Measurements from ENCODE around the gene TBX4. TPM values are rescaled to one million over a fixed set of nuclear protein-coding genes. Genes with fewer than 3 reads are reported as not detected.

The TBX4 gene
- total and polyA plus RNA-seq, 2 donors from 2014 or later, result not detected

GRCh38 chr17:61459142-61459809 is 7.1 kb downstream of the TBX4 start:
- Histone ChIP-seq H3K27ac (ENCODE audit: low read depth in 2 of 2, low read length in 2 of 2) (no peak overlapping the region), H3K4me1 (ENCODE audit: control insufficient read depth in 2 of 3, insufficient read depth in 2 of 3, low read depth in 1 of 3, low read length in 3 of 3) (no peaks in the 10 kb centered on the region), H3K27me3 (ENCODE audit: control insufficient read depth, insufficient read depth, low read length) (peaks cover 60% of the 10 kb centered on the region), H3K36me3 (ENCODE audit: control insufficient read depth in 2 of 3, insufficient read depth in 3 of 3, low read length in 3 of 3) (no peaks in the 10 kb centered on the region), H3K4me3 (ENCODE audit: low read length in 3 of 3) (no peak overlapping the region), H3K9me3 (ENCODE audit: control insufficient read depth in 2 of 3, insufficient read depth in 1 of 3, low read length in 3 of 3) (peaks cover 0 to 2% (median 0%) of the 10 kb centered on the region in 3 donors), H3K9ac (ENCODE audit: low read length in 3 of 3) (no peak overlapping the region)
- no peak for TF ChIP-seq CTCF (IDR thresholded peaks at IDR 0.05; ENCODE audit: borderline replicate concordance, extremely low read depth, insufficient read depth)
- DNase-seq (no peak), FAIRE-seq (no peak)
- intact Hi-C loops (cut with DNase I), result no loop called here

- TF ChIP-seq CTCF (IDR thresholded peaks at IDR 0.05; ENCODE audit: borderline replicate concordance, extremely low read depth, insufficient read depth), result no peak
- DNase-seq (peak in 1 of 5 donors; percentile 22), FAIRE-seq (no peak)
- H3K4me3 ChIP-seq (ENCODE audit: low read length in 3 of 3), result no peak overlapping the region
- H3K9ac ChIP-seq (ENCODE audit: low read length in 3 of 3), result no peak overlapping the region
- peaks cover 0 to 2% (median 0%) of the 10 kb centered on the region in 3 donors for H3K9me3 ChIP-seq (ENCODE audit: control insufficient read depth in 2 of 3, insufficient read depth in 1 of 3, low read length in 3 of 3)
- H3K36me3 ChIP-seq (ENCODE audit: control insufficient read depth in 2 of 3, insufficient read depth in 3 of 3, low read length in 3 of 3), result no peaks in the 10 kb centered on the region
- H3K4me1 ChIP-seq (ENCODE audit: control insufficient read depth in 2 of 3, insufficient read depth in 2 of 3, low read depth in 1 of 3, low read length in 3 of 3), result no peaks in the 10 kb centered on the region
- peaks cover 60% of the 10 kb centered on the region for H3K27me3 ChIP-seq (ENCODE audit: control insufficient read depth, insufficient read depth, low read length)
- no peak overlapping the region for H3K27ac ChIP-seq (ENCODE audit: low read depth in 2 of 2, low read length in 2 of 2)
- intact Hi-C loops (cut with DNase I), result no loop called here
These were observed 7.9 kb downstream of the TBX4 start for GRCh38 chr17:61459939-61460718.

GRCh38 chr17:61460796-61461585 is 8.8 kb downstream of the TBX4 start:
- no peak for FAIRE-seq
- Histone ChIP-seq H3K4me3 (ENCODE audit: low read length in 3 of 3) (no peak overlapping the region), H3K4me1 (ENCODE audit: control insufficient read depth in 2 of 3, insufficient read depth in 2 of 3, low read depth in 1 of 3, low read length in 3 of 3) (no peaks in the 10 kb centered on the region), H3K9me3 (ENCODE audit: control insufficient read depth in 2 of 3, insufficient read depth in 1 of 3, low read length in 3 of 3) (peaks cover 0 to 2% (median 0%) of the 10 kb centered on the region in 3 donors), H3K36me3 (ENCODE audit: control insufficient read depth in 2 of 3, insufficient read depth in 3 of 3, low read length in 3 of 3) (no peaks in the 10 kb centered on the region), H3K27ac (ENCODE audit: low read depth in 2 of 2, low read length in 2 of 2) (no peak overlapping the region), H3K27me3 (ENCODE audit: control insufficient read depth, insufficient read depth, low read length) (peaks cover 52% of the 10 kb centered on the region), H3K9ac (ENCODE audit: low read length in 3 of 3) (no peak overlapping the region)
- DNase-seq, result peak in 1 of 5 donors; percentile 26
- intact Hi-C loops (cut with DNase I), result no loop called here
- no peak for TF ChIP-seq CTCF (IDR thresholded peaks at IDR 0.05; ENCODE audit: borderline replicate concordance, extremely low read depth, insufficient read depth)
